Aorta (tissue), 5 donors: Measurements from ENCODE around the gene OR10A6. TPM values are rescaled to one million over a fixed set of nuclear protein-coding genes. Genes with fewer than 3 reads are reported as not detected.

ENCODE experiments used
- ATAC-seq: fragments of 200-7000 bp; cut with Tn5 transposase; one replicate; pipeline ENCODE4 v1.9.1; 2022; ENCODE audit warnings: moderate library complexity; ENCODE audit not compliant: low FRiP score
- DNase-seq, 2 donors: peaks; one replicate each; pipeline ENCODE4 v3.0.0-alpha.2; 2020
- H3K27ac ChIP-seq, 2 donors: one replicate each; pipeline ENCODE4 v1.5.1; 2013; ENCODE audit warnings: low read length in 2 of 2, mild to moderate bottlenecking in 2 of 2, moderate library complexity in 2 of 2, control low read depth in 1 of 2, inconsistent platforms in 1 of 2, low read depth in 1 of 2
- H3K27me3 ChIP-seq, 2 donors: one replicate each; pipeline ENCODE4 v1.6.1; 2013; ENCODE audit warnings: control low read depth in 1 of 2, low read length in 1 of 2, mild to moderate bottlenecking in 1 of 2, moderate library complexity in 1 of 2; ENCODE audit not compliant: insufficient read depth in 2 of 2, control insufficient read depth in 1 of 2
- H3K36me3 ChIP-seq, 2 donors: one replicate each; pipeline ENCODE4 v1.6.1; 2013; ENCODE audit warnings: control low read depth in 1 of 2, low read length in 1 of 2, mild to moderate bottlenecking in 1 of 2; ENCODE audit not compliant: insufficient read depth in 2 of 2, control insufficient read depth in 1 of 2
- H3K4me1 ChIP-seq, 2 donors: one replicate each; pipeline ENCODE4 v1.6.1; 2013; ENCODE audit warnings: low read length in 2 of 2, control low read depth in 1 of 2, mild to moderate bottlenecking in 1 of 2, moderate library complexity in 1 of 2; ENCODE audit not compliant: insufficient read depth in 2 of 2, control insufficient read depth in 1 of 2
- H3K4me3 ChIP-seq, 2 donors: one replicate each; pipeline ENCODE4 v1.5.1; 2013; ENCODE audit warnings: low read length in 2 of 2, control low read depth in 1 of 2, mild to moderate bottlenecking in 1 of 2
- H3K9me3 ChIP-seq: one replicate; pipeline ENCODE4 v1.6.1; 2013; ENCODE audit warnings: mild to moderate bottlenecking, low read length; ENCODE audit not compliant: control insufficient read depth
- WGBS, 2 donors: extraction: QIAGEN DNeasy Blood & Tissue Kit; methylation state at CpG; one replicate each; pipeline ENCODE4 v1.1.7; 2013; 5-methylcytosine and 5-hydroxymethylcytosine counted together
- intact Hi-C, 2 donors: fragments of 100-400 bp; cut with DNase I; formaldehyde crosslinking; loops; one replicate each; pipeline versions ENCODE4 v1.14.2 to v1.15.0; 2022
- long read RNA-seq, 2 donors: library from polyadenylated mRNA; unstranded; transcript quantifications; one replicate each; pipeline ENCODE4 v2.0.0, GENCODE V29; 2020 to 2021
- polyA plus RNA-seq, 2 donors: library from polyadenylated mRNA; stranded (reverse); fragments of 200-250 nt; gene quantifications; one replicate each; pipeline ENCODE4 v1.2.3, GENCODE V29; 2013
- total RNA-seq, 2 donors: library from RNA; stranded (reverse); fragmentation: NEBNext Ultra II Directional; extraction: Animal tissue kit (Norgen Biotek cat#: 25700); gene quantifications; one replicate each; pipeline ENCODE4 v1.2.1, GENCODE V29; 2021
- donor health status: healthy with polysubstance abuse.
- donor health status: Bipolar disorder and iron deficiency.
- donor health status: DM: no; HTN: no; CAD: no.
- donor health status: DM: no; HTN: no; CAD: no.
- donor health status: DM: yes; HTN: yes; CAD: no.

Gene OR10A6
- total RNA-seq (not detected), polyA plus RNA-seq (not detected)
- long read RNA-seq, donor 1 = 0 reads
- long read RNA-seq, donor 2 = 0 reads

DNA sequence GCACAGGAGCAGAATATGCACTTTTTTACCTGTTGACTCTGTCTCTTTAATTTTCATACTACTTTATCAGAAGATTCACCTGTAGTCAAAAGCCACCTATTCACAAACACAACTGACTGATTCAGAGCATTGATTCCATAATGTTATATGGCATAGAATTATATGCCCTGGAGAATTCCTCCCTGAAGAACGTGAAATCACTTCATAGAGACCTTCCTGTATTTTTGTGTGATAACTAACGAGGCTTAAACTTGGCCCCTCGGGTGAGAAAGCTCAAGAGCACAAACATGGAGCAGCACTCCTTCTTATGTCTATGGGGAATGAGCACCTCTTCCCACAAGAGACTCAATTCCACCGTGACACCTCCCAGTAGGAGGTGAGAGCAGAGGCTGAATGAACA, at the start of gene OR10A6:
TSS of gene OR10A6 (minus strand) at position 101 of the 400 bp plus-strand sequence. CDS start 2,606 bp downstream, outside the sequence.
- DNase-seq (no peak), ATAC-seq (no peak)
- no peaks in the 10 kb centered on the region for H3K9me3 ChIP-seq
- H3K36me3 ChIP-seq = no peaks in the 10 kb centered on the region
- no peaks in the 10 kb centered on the region for H3K4me1 ChIP-seq
- WGBS, 2 donors = 82 to 83% methylated on average over 4 of the region's 4 CpGs
- intact Hi-C loops = no loop called here
- no peak within 1 kb of the TSS for H3K4me3 ChIP-seq
- H3K27me3 ChIP-seq = no peaks in the 10 kb centered on the region
- no peak within 1 kb of the TSS for H3K27ac ChIP-seq

DNA sequence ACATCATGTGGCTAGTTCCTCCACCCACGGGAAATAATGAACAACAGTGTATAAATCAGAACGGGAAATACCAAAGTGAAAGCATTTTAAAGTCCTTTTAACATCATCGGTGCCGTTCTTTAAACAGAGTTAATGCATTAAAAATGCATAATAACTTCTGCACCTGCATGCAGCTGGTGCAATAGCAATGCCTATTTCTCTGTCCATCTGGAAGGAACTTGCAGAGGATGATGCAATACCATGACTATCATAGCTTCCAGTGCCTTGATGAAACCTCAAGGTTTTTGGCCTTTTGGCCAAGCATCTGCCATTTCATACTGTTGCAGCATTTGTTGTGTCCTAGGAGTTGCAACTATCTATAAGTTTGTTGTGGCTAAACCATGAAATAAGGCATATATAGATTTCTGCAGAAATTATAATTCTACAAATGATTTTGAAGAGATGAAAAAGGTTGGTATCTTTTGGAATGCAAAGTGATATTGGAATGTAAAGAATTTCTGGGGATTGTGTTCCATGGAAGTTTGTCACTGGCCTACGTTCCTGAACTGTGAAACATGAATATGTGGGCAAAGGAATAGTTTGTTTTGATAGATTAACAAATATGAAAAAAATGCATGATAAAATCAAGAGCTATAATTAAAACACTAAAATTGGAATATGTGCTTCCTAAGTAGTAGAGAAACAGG, 46.3 kb upstream of the OR10A6 start:
- no peak for DNase-seq
- 10 to 14% methylated on average over 5 of the region's 5 CpGs for WGBS, 2 donors
- Histone ChIP-seq H3K27ac (no peak overlapping the region), H3K4me1 (no peaks in the 10 kb centered on the region), H3K4me3 (no peak overlapping the region), H3K9me3 (no peaks in the 10 kb centered on the region), H3K36me3 (no peaks in the 10 kb centered on the region), H3K27me3 (no peaks in the 10 kb centered on the region)
- intact Hi-C loops = no loop called here
- no peak for ATAC-seq

DNA sequence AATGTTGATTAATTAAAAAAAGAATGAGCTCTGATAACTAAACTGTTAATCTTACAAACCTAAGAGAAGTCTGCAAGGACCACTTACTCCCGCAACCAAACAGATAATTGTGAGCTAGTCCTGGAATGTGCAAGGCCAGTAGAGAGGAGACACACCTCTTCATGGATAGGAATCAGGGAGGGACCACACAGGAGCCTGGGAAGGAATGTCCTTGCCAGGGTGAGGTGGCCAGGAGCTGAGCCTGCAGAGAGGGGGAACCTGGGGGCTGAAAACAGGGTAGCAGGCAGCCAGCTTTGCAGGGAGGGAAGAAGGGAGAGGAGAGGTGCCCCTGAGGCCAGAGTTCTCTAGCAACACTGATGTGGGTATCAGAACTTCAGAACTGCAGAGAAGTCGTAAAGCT, 43.6 kb upstream of the OR10A6 start:
- WGBS, 2 donors = 88 to 94% methylated on average over 2 of the region's 2 CpGs
- H3K27me3 ChIP-seq = no peaks in the 10 kb centered on the region
- H3K36me3 ChIP-seq = no peaks in the 10 kb centered on the region
- H3K27ac ChIP-seq = no peak overlapping the region
- no peaks in the 10 kb centered on the region for H3K4me1 ChIP-seq
- ATAC-seq (no peak), DNase-seq (no peak)
- H3K4me3 ChIP-seq = no peak overlapping the region
- no peaks in the 10 kb centered on the region for H3K9me3 ChIP-seq
- intact Hi-C loops = no loop called here

- Histone ChIP-seq H3K27me3 (peaks cover 0 to under 1% of the 10 kb centered on the region in 2 donors), H3K9me3 (no peaks in the 10 kb centered on the region), H3K36me3 (no peaks in the 10 kb centered on the region), H3K27ac (no peak overlapping the region), H3K4me1 (no peaks in the 10 kb centered on the region), H3K4me3 (no peak overlapping the region)
- ATAC-seq (no peak), DNase-seq (no peak)
- WGBS, 2 donors = 65 to 76% methylated on average over 5 of the region's 5 CpGs
- intact Hi-C loops = no loop called here
Observed at GRCh38 chr11:7973011-7973410, 41.9 kb upstream of the OR10A6 start.

- no peak for ATAC-seq
- Histone ChIP-seq H3K4me3 (no peak overlapping the region), H3K27ac (no peak overlapping the region), H3K4me1 (no peaks in the 10 kb centered on the region), H3K27me3 (peaks cover 0 to 3% of the 10 kb centered on the region in 2 donors), H3K36me3 (no peaks in the 10 kb centered on the region), H3K9me3 (no peaks in the 10 kb centered on the region)
- intact Hi-C loops = no loop called here
- DNase-seq = no peak
Observed at GRCh38 chr11:7971846-7972245, 40.8 kb upstream of the OR10A6 start.

GRCh38 chr11:7969756-7970646, 38.9 kb upstream of the OR10A6 start:
- intact Hi-C loops = no loop called here
- 68 to 69% methylated on average over 3 of the region's 3 CpGs for WGBS, 2 donors
- Histone ChIP-seq H3K27ac (no peak overlapping the region), H3K36me3 (no peaks in the 10 kb centered on the region), H3K4me1 (no peaks in the 10 kb centered on the region), H3K9me3 (no peaks in the 10 kb centered on the region), H3K4me3 (no peak overlapping the region), H3K27me3 (peaks cover 0 to 3% of the 10 kb centered on the region in 2 donors)
- no peak for DNase-seq
- no peak for ATAC-seq

DNA sequence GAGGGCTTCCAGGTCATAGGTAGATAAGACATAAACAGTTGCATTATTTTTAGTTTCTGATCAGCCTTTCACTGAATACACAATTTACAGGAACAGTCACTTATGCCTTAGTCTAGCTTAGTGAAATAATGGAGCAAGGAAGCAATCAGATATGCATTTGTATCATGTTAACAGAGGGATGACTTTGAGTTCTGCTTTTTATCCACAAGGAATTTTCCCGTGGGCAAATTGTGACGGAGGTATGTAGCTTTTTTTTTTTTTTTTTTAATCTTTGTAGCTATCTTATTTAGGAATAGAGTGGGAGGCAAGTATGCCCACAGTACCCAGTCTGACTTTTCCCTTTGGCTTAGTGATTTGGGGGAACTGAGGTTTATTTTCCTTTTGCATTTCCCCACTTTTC, 37.6 kb upstream of the OR10A6 start:
- DNase-seq (no peak), ATAC-seq (no peak)
- Histone ChIP-seq H3K4me3 (no peak overlapping the region), H3K27ac (no peak overlapping the region), H3K4me1 (no peaks in the 10 kb centered on the region), H3K27me3 (peaks cover 0 to 3% of the 10 kb centered on the region in 2 donors), H3K36me3 (no peaks in the 10 kb centered on the region), H3K9me3 (no peaks in the 10 kb centered on the region)
- 15 to 24% methylated on average over 2 of the region's 2 CpGs for WGBS, 2 donors
- intact Hi-C loops = no loop called here

DNA sequence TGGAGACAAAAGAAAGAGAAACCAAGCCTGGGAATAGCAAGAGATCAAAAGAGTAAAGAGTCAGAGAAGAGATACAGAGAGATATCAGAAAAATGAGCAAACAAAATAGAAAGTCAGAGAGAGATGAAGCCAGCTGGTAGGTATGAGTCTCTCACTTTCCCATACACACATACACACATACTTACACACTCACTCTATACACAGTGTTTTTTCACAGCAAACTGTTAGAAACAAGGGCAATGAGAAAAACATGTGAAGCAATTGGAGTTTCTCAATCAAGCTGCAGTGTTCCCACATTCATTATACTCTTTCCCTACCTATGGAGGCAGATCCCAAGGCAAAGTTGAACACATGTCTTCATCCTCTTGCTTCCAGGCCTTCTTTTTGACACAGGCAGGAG, 36.8 kb upstream of the OR10A6 start:
- DNase-seq (no peak), ATAC-seq (no peak)
- Histone ChIP-seq H3K27ac (no peak overlapping the region), H3K9me3 (no peaks in the 10 kb centered on the region), H3K4me1 (no peaks in the 10 kb centered on the region), H3K27me3 (peaks cover 0 to 3% of the 10 kb centered on the region in 2 donors), H3K4me3 (no peak overlapping the region), H3K36me3 (no peaks in the 10 kb centered on the region)
- intact Hi-C loops = no loop called here

GRCh38 chr11:7967097-7967496, 36.0 kb upstream of the OR10A6 start:
- Histone ChIP-seq H3K36me3 (no peaks in the 10 kb centered on the region), H3K27me3 (peaks cover 0 to 3% of the 10 kb centered on the region in 2 donors), H3K4me1 (no peaks in the 10 kb centered on the region), H3K27ac (no peak overlapping the region), H3K4me3 (no peak overlapping the region), H3K9me3 (no peaks in the 10 kb centered on the region)
- intact Hi-C loops = no loop called here
- ATAC-seq (peak; percentile 54), DNase-seq (no peak)
- 86 to 92% methylated on average over 1 of the region's 1 CpG for WGBS, 2 donors
